ENCODE measurements around the gene COL4A4. TPM values are rescaled to one million over a fixed set of nuclear protein-coding genes. Genes with fewer than 3 reads are reported as not detected.

Gene COL4A4
- total and polyA plus RNA-seq, 2 of the 4 experiments (the other 2 are of a cell fraction) = 0.02 TPM; not detected in 1

GRCh38 chr2:226984750-226985582 lies 179.0 kb downstream of the COL4A4 start:
- H4K8ac ChIP-seq (ENCODE audit: low read depth in 2 of 2, low read length in 2 of 2) = peak overlapping the region in 1 of 2 experiments; percentile 6; a peak in 1 of 4 replicates
- H2BK5ac ChIP-seq (ENCODE audit: low read depth, low read length, poor library complexity, severe bottlenecking) = no peak overlapping the region
- H2BK120ac ChIP-seq (ENCODE audit: low read depth, low read length) = no peak overlapping the region; the same call in 1 of the 2 replicates
- in situ Hi-C loops (cut with MboI; ENCODE audit: low sequenced_read_pairs) (loop anchor here (5.0 to 25.0 kb wide), 4 partner anchors 178 to 1320 kb away; no protein-coding TSS in a partner anchor), dilution Hi-C loops (cut with HindIII; ENCODE audit: low sequenced_read_pairs, unreplicated experiment) (no loop called here), intact Hi-C loops (cut with micrococcal nuclease) (loop anchor here (1.0 to 10.0 kb wide), 8 partner anchors 149 to 1315 kb away; partner anchors contain the start of genes IRS1 and RHBDD1)
- no peaks in the 10 kb centered on the region for H4K20me1 ChIP-seq (ENCODE audit: insufficient read depth, low read length)
- DNase-seq (peak; percentile 83), ATAC-seq (ENCODE audit: low read depth) (peak; percentile 92)
- H4K91ac ChIP-seq (ENCODE audit: insufficient read depth, low read depth, low read length) = no peak overlapping the region
- H2BK15ac ChIP-seq (ENCODE audit: low read depth, low read length) = no peak overlapping the region
- H2AFZ ChIP-seq (replicated peaks; ENCODE audit: low read length, poor library complexity) = no peak overlapping the region
- no CpG with 5 or more reads among the region's 8 CpGs for WGBS, 2 experiments (ENCODE audit: extremely low coverage in 2 of 2, insufficient read length in 1 of 2)
- H3K4ac ChIP-seq (ENCODE audit: low read depth, low read length) = no peak overlapping the region; the same call in 1 of the 2 replicates
- H2AK5ac ChIP-seq (ENCODE audit: low read depth, low read length) = no peak overlapping the region
- H3K23ac ChIP-seq (ENCODE audit: low read depth, low read length) = no peak overlapping the region
- no peaks in the 10 kb centered on the region for H3K27me3 ChIP-seq (ENCODE audit: control insufficient read depth, insufficient read depth, low read length)
- no peak overlapping the region for H3K9ac ChIP-seq (ENCODE audit: low read depth, low read length)
- peaks cover 4 to 8% of the 10 kb centered on the region in 2 experiments; a peak in 2 of 4 replicates for H3K79me1 ChIP-seq (ENCODE audit: low read depth in 1 of 2, low read length in 2 of 2)
- ChIA-PET CTCF (interaction anchor here (0.6 to 1.6 kb wide), 8 partner anchors 117 to 1325 kb away, joined by 3 to 7 read pairs (median 4); no protein-coding TSS in a partner anchor), POLR2A (ENCODE audit: unreplicated experiment) (interaction anchor here (1.0 kb wide), 1 partner anchor 185 kb away, joined by 6 read pairs; the partner anchor contains the start of gene IRS1)
- H3K4me1 ChIP-seq (ENCODE audit: control insufficient read depth, insufficient read depth, low read length) = 0 out of 2 replicates have a peak, but pooled peaks cover 4% of the 10 kb centered on the region
- H2AK9ac ChIP-seq (replicated peaks; ENCODE audit: low read depth, low read length, poor library complexity) = no peak overlapping the region
- no TSS peak for BruUV-seq (replicated peaks)
- no peak overlapping the region for H4K5ac ChIP-seq (ENCODE audit: low read depth, low read length)
- peak; percentile 94 for TF ChIP-seq SMC3 (IDR thresholded peaks at IDR 0.05; ENCODE audit: low read depth, low read length)
- TF ChIP-seq POLR2A (IDR thresholded peaks at IDR 0.05; ENCODE audit: low read depth, low read length) = 0 out of 2 replicates have a peak, but pooled peaks have one; percentile 24
- no peak for TF ChIP-seq BHLHE40 (IDR thresholded peaks at IDR 0.05; ENCODE audit: low read depth, low read length)
- TF ChIP-seq FOS (IDR thresholded peaks at IDR 0.05; ENCODE audit: low read depth, low read length) = no peak
- no peak for TF ChIP-seq USF2 (IDR thresholded peaks at IDR 0.05; ENCODE audit: low read depth, low read length)
- peak; percentile 92 for TF ChIP-seq RAD21 (IDR thresholded peaks at IDR 0.05; ENCODE audit: low read length)
- TF ChIP-seq MAFK (IDR thresholded peaks at IDR 0.05; ENCODE audit: low read depth, low read length) = peak; percentile 92
- peak; percentile 86 for TF ChIP-seq CTCF (conservative IDR thresholded peaks at IDR 0.05; ENCODE audit: low read depth, low read length)
- no peaks in the 10 kb centered on the region for H3K9me1 ChIP-seq (ENCODE audit: insufficient read depth, low read length)
- 0 out of 2 replicates have a peak overlapping the region, but pooled peaks have one; percentile 5 for H3K4me2 ChIP-seq (ENCODE audit: low read depth, low read length)
- no peak overlapping the region for H3K56ac ChIP-seq (ENCODE audit: extremely low read depth, insufficient read depth, low read length)
- no peak overlapping the region for H3K27ac ChIP-seq (ENCODE audit: insufficient read depth, low read length)
- no peak overlapping the region for H3K18ac ChIP-seq (ENCODE audit: low read depth, low read length)
- H3K36me3 ChIP-seq (ENCODE audit: control insufficient read depth, insufficient read depth, low read length) = no peaks in the 10 kb centered on the region
- no peaks in the 10 kb centered on the region for H3K9me3 ChIP-seq (ENCODE audit: control insufficient read depth, insufficient read depth, low read length)
- 0 out of 2 replicates have a peak overlapping the region, but pooled peaks have one; percentile 14 for H2BK20ac ChIP-seq (ENCODE audit: low read depth, low read length)
- no peak overlapping the region for H3K14ac ChIP-seq (replicated peaks; ENCODE audit: low read depth, low read length)
- H3K4me3 ChIP-seq (ENCODE audit: insufficient read depth, low read depth, low read length) = no peak overlapping the region
